ENCODE data around the gene METTL21C. TPM values are rescaled to one million over a fixed set of nuclear protein-coding genes. Genes with fewer than 3 reads are reported as not detected.

METTL21C gene
- total RNA-seq, 1 donor from 2014 or later: not detected

DNA sequence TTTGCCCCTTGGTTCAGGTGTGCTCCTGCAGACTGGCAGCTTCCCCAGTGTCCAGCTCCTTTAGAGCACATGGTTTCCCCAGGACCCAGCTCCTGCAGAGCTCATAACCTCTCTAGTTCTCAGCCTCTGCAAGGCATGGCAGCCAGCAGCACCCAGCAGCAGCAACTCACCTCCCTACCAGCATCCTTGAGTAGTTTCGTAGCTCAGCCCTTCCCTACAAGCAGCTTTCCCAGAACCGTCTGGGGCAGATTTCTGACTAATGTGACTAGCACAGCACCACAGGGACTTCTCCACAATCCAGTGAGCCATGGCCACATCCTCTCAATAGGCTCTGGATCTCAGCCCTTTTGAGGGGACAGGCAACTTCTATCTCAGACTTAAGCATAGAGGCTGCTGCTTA lies 14.1 kb upstream of the METTL21C start:
- H3K27me3 Mint-ChIP-seq: no peaks in the 10 kb centered on the region
- no peak overlapping the region for H3K27ac Mint-ChIP-seq
- H3K4me1 Mint-ChIP-seq (ENCODE audit: unreplicated experiment): peaks cover 7% of the 10 kb centered on the region
- H3K4me3 Mint-ChIP-seq: no peak overlapping the region
- no peaks in the 10 kb centered on the region for H3K36me3 Mint-ChIP-seq
- no peaks in the 10 kb centered on the region for H3K9me3 Mint-ChIP-seq
- no peak for DNase-seq (ENCODE audit: extremely low spot score, unreplicated experiment)
- TF ChIP-seq, protein P1, sequence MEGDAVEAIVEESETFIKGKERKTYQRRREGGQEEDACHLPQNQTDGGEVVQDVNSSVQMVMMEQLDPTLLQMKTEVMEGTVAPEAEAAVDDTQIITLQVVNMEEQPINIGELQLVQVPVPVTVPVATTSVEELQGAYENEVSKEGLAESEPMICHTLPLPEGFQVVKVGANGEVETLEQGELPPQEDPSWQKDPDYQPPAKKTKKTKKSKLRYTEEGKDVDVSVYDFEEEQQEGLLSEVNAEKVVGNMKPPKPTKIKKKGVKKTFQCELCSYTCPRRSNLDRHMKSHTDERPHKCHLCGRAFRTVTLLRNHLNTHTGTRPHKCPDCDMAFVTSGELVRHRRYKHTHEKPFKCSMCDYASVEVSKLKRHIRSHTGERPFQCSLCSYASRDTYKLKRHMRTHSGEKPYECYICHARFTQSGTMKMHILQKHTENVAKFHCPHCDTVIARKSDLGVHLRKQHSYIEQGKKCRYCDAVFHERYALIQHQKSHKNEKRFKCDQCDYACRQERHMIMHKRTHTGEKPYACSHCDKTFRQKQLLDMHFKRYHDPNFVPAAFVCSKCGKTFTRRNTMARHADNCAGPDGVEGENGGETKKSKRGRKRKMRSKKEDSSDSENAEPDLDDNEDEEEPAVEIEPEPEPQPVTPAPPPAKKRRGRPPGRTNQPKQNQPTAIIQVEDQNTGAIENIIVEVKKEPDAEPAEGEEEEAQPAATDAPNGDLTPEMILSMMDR (conservative IDR thresholded peaks at IDR 0.05): no peak

DNA sequence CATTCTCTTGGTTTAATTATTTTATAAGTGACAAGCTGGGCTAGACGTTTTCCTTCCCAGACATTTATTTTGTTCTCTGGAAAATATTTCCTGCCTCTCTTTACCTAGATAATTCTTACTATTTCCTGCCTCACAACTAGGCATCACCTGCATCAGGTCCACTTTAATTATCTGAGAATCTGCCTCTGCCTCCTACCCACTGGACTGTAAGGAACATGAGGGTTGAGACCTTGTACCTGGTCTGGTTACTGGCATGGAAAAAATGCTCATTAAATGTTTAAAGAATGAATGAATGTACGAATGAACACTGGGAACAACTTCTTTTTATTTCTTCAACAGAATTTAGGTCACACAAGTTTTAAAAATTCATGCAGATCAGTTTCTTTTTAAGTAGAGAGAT lies 13.4 kb upstream of the METTL21C start:
- TF ChIP-seq, protein P1 (conservative IDR thresholded peaks at IDR 0.05): no peak
- H3K36me3 Mint-ChIP-seq: no peaks in the 10 kb centered on the region
- no peaks in the 10 kb centered on the region for H3K27me3 Mint-ChIP-seq
- H3K4me1 Mint-ChIP-seq (ENCODE audit: unreplicated experiment): peaks cover 15% of the 10 kb centered on the region
- H3K9me3 Mint-ChIP-seq: no peaks in the 10 kb centered on the region
- no peak overlapping the region for H3K27ac Mint-ChIP-seq
- no peak for DNase-seq (ENCODE audit: extremely low spot score, unreplicated experiment)
- no peak overlapping the region for H3K4me3 Mint-ChIP-seq

DNA sequence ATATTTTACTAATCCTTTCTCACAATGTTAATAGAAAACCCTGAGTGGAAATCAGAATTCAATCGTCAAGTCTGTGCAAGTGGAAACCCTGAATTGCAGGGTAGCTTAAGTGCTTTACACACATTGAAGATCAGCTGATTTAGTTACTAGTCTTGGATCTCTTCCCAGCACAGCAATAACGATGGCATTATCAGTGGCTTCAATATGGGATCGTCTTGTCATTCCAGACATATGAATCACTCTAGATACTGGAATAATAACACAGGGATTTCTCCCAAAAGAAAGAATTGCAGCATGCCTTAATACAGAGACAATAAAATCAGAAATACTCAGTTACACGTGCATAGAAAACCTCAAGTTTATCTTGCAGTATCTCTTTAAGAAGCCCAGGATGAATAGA lies 12.6 kb upstream of the METTL21C start:
- TF ChIP-seq, protein P1 (conservative IDR thresholded peaks at IDR 0.05): no peak
- no peaks in the 10 kb centered on the region for H3K9me3 Mint-ChIP-seq
- H3K36me3 Mint-ChIP-seq: no peaks in the 10 kb centered on the region
- no peaks in the 10 kb centered on the region for H3K27me3 Mint-ChIP-seq
- no peak overlapping the region for H3K4me3 Mint-ChIP-seq
- DNase-seq (ENCODE audit: extremely low spot score, unreplicated experiment): no peak
- peaks cover 20% of the 10 kb centered on the region for H3K4me1 Mint-ChIP-seq (ENCODE audit: unreplicated experiment)
- H3K27ac Mint-ChIP-seq: no peak overlapping the region

DNA sequence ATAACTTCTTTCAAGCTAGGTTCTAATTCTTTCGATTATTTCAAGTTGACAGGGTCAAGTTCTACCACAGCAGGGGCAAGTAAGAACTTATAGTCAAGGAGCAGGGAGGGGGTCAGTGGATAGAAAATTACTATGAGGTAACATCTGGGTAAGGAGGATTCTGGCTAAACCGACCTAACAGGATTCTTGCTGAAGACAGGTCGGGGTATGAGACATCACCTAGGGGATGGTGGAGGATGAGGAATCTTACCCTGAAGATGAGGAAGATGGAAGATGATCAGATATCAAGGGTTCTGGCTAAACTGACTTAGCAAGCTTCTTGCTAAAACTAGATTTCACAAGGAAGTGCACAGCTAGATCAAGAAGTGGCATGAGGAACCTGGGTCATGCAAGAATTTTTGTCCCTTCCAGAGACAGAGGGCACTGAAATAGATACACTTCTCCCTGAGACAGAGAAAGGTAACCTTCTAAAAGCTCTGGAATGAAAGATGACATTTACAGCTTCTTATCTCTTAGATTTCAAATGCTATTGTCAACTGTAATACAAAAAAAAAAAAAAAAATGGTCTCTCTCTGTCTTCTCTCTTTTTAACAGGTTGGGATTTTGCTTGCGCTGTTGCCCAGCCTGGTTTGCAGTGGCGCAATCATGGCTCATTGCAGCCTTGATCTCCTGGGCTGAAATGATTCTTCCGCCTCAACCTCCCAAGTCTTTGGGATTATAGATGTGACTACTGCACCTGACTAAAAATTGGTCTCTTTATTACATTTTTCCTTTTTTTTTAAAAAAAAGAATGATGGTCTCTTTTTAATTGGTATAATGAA lies 9.6 kb upstream of the METTL21C start:
- Mint-ChIP-seq H3K36me3 (no peaks in the 10 kb centered on the region), H3K27ac (peak overlapping the region; percentile 84), H3K9me3 (no peaks in the 10 kb centered on the region), H3K4me3 (peak overlapping the region; percentile 54), H3K4me1 (ENCODE audit: unreplicated experiment) (peaks cover 33% of the 10 kb centered on the region), H3K27me3 (no peaks in the 10 kb centered on the region)
- DNase-seq (ENCODE audit: extremely low spot score, unreplicated experiment): no peak
- TF ChIP-seq, protein P1 (conservative IDR thresholded peaks at IDR 0.05): no peak

DNA sequence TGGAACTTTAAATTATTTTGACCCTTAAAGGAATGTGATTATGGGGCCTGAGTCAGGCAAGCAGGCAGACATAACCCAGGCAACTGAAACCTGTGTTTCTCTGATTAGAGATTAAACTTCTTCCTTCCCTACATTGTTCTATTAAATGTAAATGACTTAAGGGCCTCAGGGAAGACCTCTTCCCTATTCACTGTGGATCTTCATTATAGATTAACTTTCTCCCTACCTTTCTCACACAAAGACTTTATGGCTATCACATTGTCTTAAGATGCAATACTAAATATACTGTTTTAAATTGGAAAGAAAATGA lies 8.8 kb upstream of the METTL21C start:
- H3K9me3 Mint-ChIP-seq: peaks cover 6% of the 10 kb centered on the region
- peak overlapping the region; percentile 54 for H3K4me3 Mint-ChIP-seq
- H3K4me1 Mint-ChIP-seq (ENCODE audit: unreplicated experiment): peaks cover 33% of the 10 kb centered on the region
- no peaks in the 10 kb centered on the region for H3K27me3 Mint-ChIP-seq
- TF ChIP-seq, protein P1 (conservative IDR thresholded peaks at IDR 0.05): no peak
- DNase-seq (ENCODE audit: extremely low spot score, unreplicated experiment): no peak
- no peaks in the 10 kb centered on the region for H3K36me3 Mint-ChIP-seq
- H3K27ac Mint-ChIP-seq: peak overlapping the region; percentile 84

All from type B pancreatic cell (in vitro differentiated cells).